ENCODE results near the gene STIM1.

GRCh38 chr11:3849297-3849874 lies 6.1 kb upstream of the STIM1 start:
- no peak for TF ChIP-seq POLR2A (IDR thresholded peaks at IDR 0.05; ENCODE audit: low read depth)
- peak; percentile 61 to 74 (median 74) for TF ChIP-seq CTCF (IDR thresholded peaks at IDR 0.05)
- TF ChIP-seq POLR2AphosphoS5 (IDR thresholded peaks at IDR 0.05) = no peak
- no peak for TF ChIP-seq EP300 (IDR thresholded peaks at IDR 0.05)

Data from esophagus muscularis mucosa (tissue), 4 donors.